Measurements from ENCODE around the gene PDCD11.
"Not testable (repeated sequence)": the region's sequence is repeated elsewhere in the genome, so short reads cannot be mapped to it uniquely, and the experiment has no call there.

PDCD11 gene

GRCh38 chr10:103396067-103396788 lies at the start of gene PDCD11, which contains the start of gene ATP5MK:
Gene PDCD11 (plus strand): TSS chr10:103396626. CDS start chr10:103398427, 1,801 bp downstream.
Gene ATP5MK (minus strand): TSS chr10:103396475. CDS start chr10:103392457, 4,018 bp downstream.
- H3K9ac ChIP-seq = peak within 1 kb of the TSS; percentile 81
- no peak within 1 kb of the TSS for H3K4me3 ChIP-seq (IDR thresholded peaks at IDR 0.05; ENCODE audit: insufficient read depth, low read depth, low read length)
- H3K36me3 ChIP-seq (ENCODE audit: insufficient read depth) = no peaks in the 10 kb centered on the region; the same call in 1 of the 2 replicates
- H3K4me1 ChIP-seq (ENCODE audit: low read depth, poor library complexity, severe bottlenecking) = peaks cover 42% of the 10 kb centered on the region
- H4K20me1 ChIP-seq (ENCODE audit: insufficient read depth) = no peaks in the 10 kb centered on the region
- H3K27ac ChIP-seq = peak within 1 kb of the TSS; percentile 68
- H3K27me3 ChIP-seq (ENCODE audit: insufficient read depth, low read depth) = no peaks in the 10 kb centered on the region
- H2AFZ ChIP-seq (ENCODE audit: low read depth) = peak within 1 kb of the TSS; percentile 66
- peak within 1 kb of the TSS; percentile 94 for H3K4me2 ChIP-seq
- no peak for TF ChIP-seq CTCF (conservative IDR thresholded peaks at IDR 0.05; ENCODE audit: low read depth, low read length)
- H3K79me2 ChIP-seq (ENCODE audit: insufficient read depth, low read depth) = peaks cover 68% of the 10 kb centered on the region

GRCh38 chr10:103350175-103350516 lies 46.3 kb upstream of the PDCD11 start:
- Histone ChIP-seq H3K4me3 (IDR thresholded peaks at IDR 0.05; ENCODE audit: insufficient read depth, low read depth, low read length) (no peak overlapping the region), H2AFZ (ENCODE audit: low read depth) (peak overlapping the region; percentile 100), H3K4me1 (ENCODE audit: low read depth, poor library complexity, severe bottlenecking) (peaks cover 11% of the 10 kb centered on the region), H3K9ac (peak overlapping the region; percentile 72; the same call in 1 of the 2 replicates), H3K27me3 (ENCODE audit: insufficient read depth, low read depth) (no peaks in the 10 kb centered on the region), H3K27ac (peak overlapping the region; percentile 62), H3K4me2 (peak overlapping the region; percentile 72), H3K79me2 (ENCODE audit: insufficient read depth, low read depth) (peaks cover 14% of the 10 kb centered on the region), H4K20me1 (ENCODE audit: insufficient read depth) (no peaks in the 10 kb centered on the region), H3K36me3 (ENCODE audit: insufficient read depth) (peaks cover 5% of the 10 kb centered on the region; the same call in 1 of the 2 replicates)
- no peak for TF ChIP-seq CTCF (conservative IDR thresholded peaks at IDR 0.05; ENCODE audit: low read depth, low read length)

- Histone ChIP-seq H3K36me3 (ENCODE audit: insufficient read depth) (peaks cover 5% of the 10 kb centered on the region; the same call in 1 of the 2 replicates), H3K9ac (peak within 1 kb of the TSS; percentile 72; the same call in 1 of the 2 replicates), H2AFZ (ENCODE audit: low read depth) (peak within 1 kb of the TSS; percentile 100), H3K27ac (peak within 1 kb of the TSS; percentile 62), H3K4me3 (IDR thresholded peaks at IDR 0.05; ENCODE audit: insufficient read depth, low read depth, low read length) (no peak within 1 kb of the TSS), H3K27me3 (ENCODE audit: insufficient read depth, low read depth) (no peaks in the 10 kb centered on the region), H3K79me2 (ENCODE audit: insufficient read depth, low read depth) (peaks cover 14% of the 10 kb centered on the region), H4K20me1 (ENCODE audit: insufficient read depth) (no peaks in the 10 kb centered on the region), H3K4me2 (peak within 1 kb of the TSS; percentile 87), H3K4me1 (ENCODE audit: low read depth, poor library complexity, severe bottlenecking) (peaks cover 11% of the 10 kb centered on the region)
- TF ChIP-seq CTCF (conservative IDR thresholded peaks at IDR 0.05; ENCODE audit: low read depth, low read length) = no peak
These were observed 45.7 kb upstream of the PDCD11 start, which contains the start of gene PCGF6 for GRCh38 chr10:103350517-103351260. Gene PCGF6 (minus strand): TSS chr10:103351140. CDS start chr10:103351066, 74 bp downstream.

GRCh38 chr10:103353281-103353680 lies 43.1 kb upstream of the PDCD11 start:
- Histone ChIP-seq H3K27ac (no peak overlapping the region), H3K4me2 (no peak overlapping the region), H3K27me3 (ENCODE audit: insufficient read depth, low read depth) (no peaks in the 10 kb centered on the region), H3K36me3 (ENCODE audit: insufficient read depth) (peaks cover 2% of the 10 kb centered on the region; the same call in 1 of the 2 replicates), H2AFZ (ENCODE audit: low read depth) (no peak overlapping the region), H3K79me2 (ENCODE audit: insufficient read depth, low read depth) (peaks cover 14% of the 10 kb centered on the region), H3K4me3 (IDR thresholded peaks at IDR 0.05; ENCODE audit: insufficient read depth, low read depth, low read length) (no peak overlapping the region), H4K20me1 (ENCODE audit: insufficient read depth) (no peaks in the 10 kb centered on the region), H3K4me1 (ENCODE audit: low read depth, poor library complexity, severe bottlenecking) (peaks cover 11% of the 10 kb centered on the region), H3K9ac (no peak overlapping the region)
- no peak for TF ChIP-seq CTCF (conservative IDR thresholded peaks at IDR 0.05; ENCODE audit: low read depth, low read length)

GRCh38 chr10:103354567-103354966 lies 41.9 kb upstream of the PDCD11 start:
- H3K4me3 ChIP-seq (IDR thresholded peaks at IDR 0.05; ENCODE audit: insufficient read depth, low read depth, low read length); H3K79me2 ChIP-seq (ENCODE audit: insufficient read depth, low read depth); H3K4me2 ChIP-seq; H3K27me3 ChIP-seq (ENCODE audit: insufficient read depth, low read depth); H2AFZ ChIP-seq (ENCODE audit: low read depth); H3K9ac ChIP-seq; H4K20me1 ChIP-seq (ENCODE audit: insufficient read depth); H3K36me3 ChIP-seq (ENCODE audit: insufficient read depth); H3K27ac ChIP-seq: not testable (repeated sequence)
- H3K4me1 ChIP-seq (ENCODE audit: low read depth, poor library complexity, severe bottlenecking) = peaks cover 11% of the 10 kb centered on the region

Data from KMS-11 (cell line).